Liver (tissue), 3 donors: ENCODE results near the gene CCDC138.

Experiments
- RAD21 ChIP-seq, 2 donors: IDR thresholded peaks; 2 replicates each; pipeline ENCODE4 v1.6.1; 2016; ENCODE audit warnings: antibody characterized with exemption in 2 of 2, mild to moderate bottlenecking in 2 of 2
- TF ChIP-seq, protein P1 (sequence below): fragments of 150-350 bp; IDR thresholded peaks from 2 replicates; pipeline ENCODE4 v1.5.1; 2017; ENCODE audit warnings: improper control_type of control experiment, low read depth, low read length; ENCODE audit not compliant: missing input control
- donor health status: healthy.
- donor health status: healthy.

- TF ChIP-seq, protein P1, sequence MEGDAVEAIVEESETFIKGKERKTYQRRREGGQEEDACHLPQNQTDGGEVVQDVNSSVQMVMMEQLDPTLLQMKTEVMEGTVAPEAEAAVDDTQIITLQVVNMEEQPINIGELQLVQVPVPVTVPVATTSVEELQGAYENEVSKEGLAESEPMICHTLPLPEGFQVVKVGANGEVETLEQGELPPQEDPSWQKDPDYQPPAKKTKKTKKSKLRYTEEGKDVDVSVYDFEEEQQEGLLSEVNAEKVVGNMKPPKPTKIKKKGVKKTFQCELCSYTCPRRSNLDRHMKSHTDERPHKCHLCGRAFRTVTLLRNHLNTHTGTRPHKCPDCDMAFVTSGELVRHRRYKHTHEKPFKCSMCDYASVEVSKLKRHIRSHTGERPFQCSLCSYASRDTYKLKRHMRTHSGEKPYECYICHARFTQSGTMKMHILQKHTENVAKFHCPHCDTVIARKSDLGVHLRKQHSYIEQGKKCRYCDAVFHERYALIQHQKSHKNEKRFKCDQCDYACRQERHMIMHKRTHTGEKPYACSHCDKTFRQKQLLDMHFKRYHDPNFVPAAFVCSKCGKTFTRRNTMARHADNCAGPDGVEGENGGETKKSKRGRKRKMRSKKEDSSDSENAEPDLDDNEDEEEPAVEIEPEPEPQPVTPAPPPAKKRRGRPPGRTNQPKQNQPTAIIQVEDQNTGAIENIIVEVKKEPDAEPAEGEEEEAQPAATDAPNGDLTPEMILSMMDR, result no peak
- no peak for TF ChIP-seq RAD21 (IDR thresholded peaks at IDR 0.05)
These were observed 27.2 kb downstream of the CCDC138 start for GRCh38 chr2:108813732-108814131.
